A549 (cell line): ENCODE measurements around the gene PRKAR1B.

ENCODE experiments used
- CBX8 ChIP-seq: fragments of 200-600 bp; sonication (generic); IDR thresholded peaks from 2 replicates; pipeline ENCODE4 v1.6.1; 2016
- CHD2 ChIP-seq: fragments of 150-350 bp; IDR thresholded peaks from 2 replicates; pipeline ENCODE4 v1.6.1; 2014; ENCODE audit warnings: low read length; ENCODE audit not compliant: partially characterized antibody
- CTCF ChIP-seq: fragments of >200 bp; sonication (Bioruptor Twin); formaldehyde crosslinking; IDR thresholded peaks from 3 replicates; pipeline ENCODE4 v1.5.1; 2016
- MAZ ChIP-seq: fragments of 150-350 bp; IDR thresholded peaks from 2 replicates; pipeline ENCODE4 v1.6.1; 2014; ENCODE audit warnings: antibody characterized with exemption, low read depth, low read length, borderline replicate concordance
- NR3C1 ChIP-seq: fragments of >200 bp; sonication (Bioruptor Twin); formaldehyde crosslinking; IDR thresholded peaks from 3 replicates; pipeline ENCODE4 v1.6.1; 2017

GRCh38 chr7:681551-682307 is 45.4 kb downstream of the PRKAR1B start:
- TF ChIP-seq CTCF = no peak
- TF ChIP-seq MAZ = no peak
- no peak for TF ChIP-seq CHD2
- no peak for TF ChIP-seq NR3C1
- TF ChIP-seq CBX8 = no peak
